PC-3 (cell line): ENCODE measurements around the gene LCE3C.

Source experiments
- CTCF ChIP-seq: fragments of 300-600 bp; sonication (generic); conservative IDR thresholded peaks from 2 replicates; pipeline ENCODE4 v1.5.1; 2017; ENCODE audit warnings: antibody characterized with exemption, low read depth, mild to moderate bottlenecking, low read length
- EZH2 ChIP-seq: fragments of 300-600 bp; sonication (generic); IDR thresholded peaks from one replicate; pipeline ENCODE4 v1.6.1; 2017; ENCODE audit warnings: antibody characterized with exemption, mild to moderate bottlenecking, low read length; ENCODE audit not compliant: unreplicated experiment

GRCh38 chr1:152645146-152645545 is 45.1 kb downstream of the LCE3C start:
- TF ChIP-seq CTCF (no peak), EZH2 (no peak)
